ENCODE measurements around the gene RAB36.

DNA sequence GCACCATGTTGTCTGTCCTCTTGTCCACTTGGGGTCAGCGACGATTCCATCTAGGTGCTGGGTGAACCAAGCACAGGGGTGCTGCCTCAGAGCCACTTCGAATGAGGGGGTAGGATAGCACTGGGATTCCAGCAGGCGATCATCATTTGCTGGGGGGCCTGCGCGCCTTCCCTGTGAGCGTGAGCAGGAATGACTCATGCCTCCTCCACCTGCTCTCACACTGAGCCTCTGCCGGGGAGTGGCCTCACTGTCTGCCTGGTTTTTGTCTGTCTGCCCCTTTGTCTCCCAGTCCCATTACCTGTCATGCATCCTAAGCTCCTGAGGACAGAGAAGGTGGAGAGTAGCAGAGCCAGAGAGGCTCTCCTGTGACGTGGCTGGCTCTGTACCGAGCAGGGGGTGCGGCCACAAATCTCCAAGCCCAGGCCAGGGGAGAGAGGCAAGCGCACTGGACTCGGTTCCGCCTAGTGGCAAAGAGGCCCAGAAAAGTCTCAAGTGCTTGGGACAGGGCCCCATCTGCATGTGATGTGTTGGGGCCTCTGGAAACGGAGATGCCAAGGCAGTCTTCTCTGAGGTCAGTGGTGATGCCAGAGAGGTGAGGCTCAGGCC, 34.3 kb upstream of the RAB36 start:
- TF ChIP-seq, protein P1, sequence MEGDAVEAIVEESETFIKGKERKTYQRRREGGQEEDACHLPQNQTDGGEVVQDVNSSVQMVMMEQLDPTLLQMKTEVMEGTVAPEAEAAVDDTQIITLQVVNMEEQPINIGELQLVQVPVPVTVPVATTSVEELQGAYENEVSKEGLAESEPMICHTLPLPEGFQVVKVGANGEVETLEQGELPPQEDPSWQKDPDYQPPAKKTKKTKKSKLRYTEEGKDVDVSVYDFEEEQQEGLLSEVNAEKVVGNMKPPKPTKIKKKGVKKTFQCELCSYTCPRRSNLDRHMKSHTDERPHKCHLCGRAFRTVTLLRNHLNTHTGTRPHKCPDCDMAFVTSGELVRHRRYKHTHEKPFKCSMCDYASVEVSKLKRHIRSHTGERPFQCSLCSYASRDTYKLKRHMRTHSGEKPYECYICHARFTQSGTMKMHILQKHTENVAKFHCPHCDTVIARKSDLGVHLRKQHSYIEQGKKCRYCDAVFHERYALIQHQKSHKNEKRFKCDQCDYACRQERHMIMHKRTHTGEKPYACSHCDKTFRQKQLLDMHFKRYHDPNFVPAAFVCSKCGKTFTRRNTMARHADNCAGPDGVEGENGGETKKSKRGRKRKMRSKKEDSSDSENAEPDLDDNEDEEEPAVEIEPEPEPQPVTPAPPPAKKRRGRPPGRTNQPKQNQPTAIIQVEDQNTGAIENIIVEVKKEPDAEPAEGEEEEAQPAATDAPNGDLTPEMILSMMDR (IDR thresholded peaks at IDR 0.05) = no peak
- TF ChIP-seq MAX (IDR thresholded peaks at IDR 0.05; ENCODE audit: low read depth) (no peak), CHD2 (IDR thresholded peaks at IDR 0.05; ENCODE audit: low read length, partially characterized antibody) (no peak), EZH2phosphoT487 (IDR thresholded peaks at IDR 0.05; ENCODE audit: borderline replicate concordance, low read depth) (no peak), RCOR1 (IDR thresholded peaks at IDR 0.05; ENCODE audit: low read length) (no peak), FOXJ3 (CRISPR knock-in tag; IDR thresholded peaks at IDR 0.05) (no peak), TAF1 (IDR thresholded peaks at IDR 0.05; ENCODE audit: borderline replicate concordance, low read depth, low read length) (no peak), RXRA (IDR thresholded peaks at IDR 0.05; ENCODE audit: borderline replicate concordance, low read depth) (no peak), SIN3A (IDR thresholded peaks at IDR 0.05; ENCODE audit: borderline replicate concordance, low read depth, low read length) (no peak), ZBTB33 (IDR thresholded peaks at IDR 0.05; ENCODE audit: borderline replicate concordance, low read depth) (no peak), GATA2 (CRISPR knock-in tag; IDR thresholded peaks at IDR 0.05) (no peak)
- TF ChIP-seq, protein P2, sequence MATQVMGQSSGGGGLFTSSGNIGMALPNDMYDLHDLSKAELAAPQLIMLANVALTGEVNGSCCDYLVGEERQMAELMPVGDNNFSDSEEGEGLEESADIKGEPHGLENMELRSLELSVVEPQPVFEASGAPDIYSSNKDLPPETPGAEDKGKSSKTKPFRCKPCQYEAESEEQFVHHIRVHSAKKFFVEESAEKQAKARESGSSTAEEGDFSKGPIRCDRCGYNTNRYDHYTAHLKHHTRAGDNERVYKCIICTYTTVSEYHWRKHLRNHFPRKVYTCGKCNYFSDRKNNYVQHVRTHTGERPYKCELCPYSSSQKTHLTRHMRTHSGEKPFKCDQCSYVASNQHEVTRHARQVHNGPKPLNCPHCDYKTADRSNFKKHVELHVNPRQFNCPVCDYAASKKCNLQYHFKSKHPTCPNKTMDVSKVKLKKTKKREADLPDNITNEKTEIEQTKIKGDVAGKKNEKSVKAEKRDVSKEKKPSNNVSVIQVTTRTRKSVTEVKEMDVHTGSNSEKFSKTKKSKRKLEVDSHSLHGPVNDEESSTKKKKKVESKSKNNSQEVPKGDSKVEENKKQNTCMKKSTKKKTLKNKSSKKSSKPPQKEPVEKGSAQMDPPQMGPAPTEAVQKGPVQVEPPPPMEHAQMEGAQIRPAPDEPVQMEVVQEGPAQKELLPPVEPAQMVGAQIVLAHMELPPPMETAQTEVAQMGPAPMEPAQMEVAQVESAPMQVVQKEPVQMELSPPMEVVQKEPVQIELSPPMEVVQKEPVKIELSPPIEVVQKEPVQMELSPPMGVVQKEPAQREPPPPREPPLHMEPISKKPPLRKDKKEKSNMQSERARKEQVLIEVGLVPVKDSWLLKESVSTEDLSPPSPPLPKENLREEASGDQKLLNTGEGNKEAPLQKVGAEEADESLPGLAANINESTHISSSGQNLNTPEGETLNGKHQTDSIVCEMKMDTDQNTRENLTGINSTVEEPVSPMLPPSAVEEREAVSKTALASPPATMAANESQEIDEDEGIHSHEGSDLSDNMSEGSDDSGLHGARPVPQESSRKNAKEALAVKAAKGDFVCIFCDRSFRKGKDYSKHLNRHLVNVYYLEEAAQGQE (IDR thresholded peaks at IDR 0.05; ENCODE audit: low read depth, low read length) = no peak
- TF ChIP-seq, protein P3, sequence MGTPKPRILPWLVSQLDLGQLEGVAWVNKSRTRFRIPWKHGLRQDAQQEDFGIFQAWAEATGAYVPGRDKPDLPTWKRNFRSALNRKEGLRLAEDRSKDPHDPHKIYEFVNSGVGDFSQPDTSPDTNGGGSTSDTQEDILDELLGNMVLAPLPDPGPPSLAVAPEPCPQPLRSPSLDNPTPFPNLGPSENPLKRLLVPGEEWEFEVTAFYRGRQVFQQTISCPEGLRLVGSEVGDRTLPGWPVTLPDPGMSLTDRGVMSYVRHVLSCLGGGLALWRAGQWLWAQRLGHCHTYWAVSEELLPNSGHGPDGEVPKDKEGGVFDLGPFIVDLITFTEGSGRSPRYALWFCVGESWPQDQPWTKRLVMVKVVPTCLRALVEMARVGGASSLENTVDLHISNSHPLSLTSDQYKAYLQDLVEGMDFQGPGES (IDR thresholded peaks at IDR 0.05; ENCODE audit: low read depth, low read length) = no peak

All from SK-N-SH (cell line).